ENCODE measurements around the gene CCDC159.
"Not testable (repeated sequence)": the region's sequence is repeated elsewhere in the genome, so short reads cannot be mapped to it uniquely, and the experiment has no call there.

Gene CCDC159

GRCh38 chr19:11373885-11374432, 27.6 kb downstream of the CCDC159 start:
- ATAC-seq (no peak), DNase-seq (no peak)
- Mint-ChIP-seq H3K4me1 (peaks cover 29% of the 10 kb centered on the region), H3K27ac (no peak overlapping the region), H3K27me3 (no peaks in the 10 kb centered on the region), H3K4me3 (no peak overlapping the region), H3K9me3 (no peaks in the 10 kb centered on the region)

- DNase-seq: peak; percentile 98 to 99
- Mint-ChIP-seq H3K4me3 (no peak within 1 kb of the TSS), H3K9me3 (no peaks in the 10 kb centered on the region), H3K27ac (no peak within 1 kb of the TSS), H3K4me1 (peaks cover 31% of the 10 kb centered on the region), H3K27me3 (no peaks in the 10 kb centered on the region)
- peak; percentile 94 for ATAC-seq
Measured at GRCh38 chr19:11374433-11375142, 28.3 kb downstream of the CCDC159 start, which contains the start of gene SWSAP1. TSS of gene SWSAP1 (plus strand) at chr19:11374666. CDS start at chr19:11374681, 15 bp downstream.

GRCh38 chr19:11375143-11375948, 29.0 kb downstream of the CCDC159 start:
- ATAC-seq (peak; percentile 70), DNase-seq (peak; percentile 70 to 85)
- peaks cover 38% of the 10 kb centered on the region for H3K4me1 Mint-ChIP-seq
- no peak overlapping the region for H3K27ac Mint-ChIP-seq
- H3K4me3 Mint-ChIP-seq: no peak overlapping the region
- H3K27me3 Mint-ChIP-seq: no peaks in the 10 kb centered on the region
- H3K9me3 Mint-ChIP-seq: no peaks in the 10 kb centered on the region

GRCh38 chr19:11377237-11377636, 30.9 kb downstream of the CCDC159 start:
- Mint-ChIP-seq H3K4me1 (peaks cover 48% of the 10 kb centered on the region), H3K9me3 (no peaks in the 10 kb centered on the region), H3K27ac (peak overlapping the region; percentile 89 to 93), H3K4me3 (peak overlapping the region; percentile 77 to 89), H3K27me3 (no peaks in the 10 kb centered on the region)
- peak in 1 of 2 donors; percentile 43 for DNase-seq
- no peak for ATAC-seq

- H3K27me3 Mint-ChIP-seq: peaks cover 5% of the 10 kb centered on the region
- H3K4me3 Mint-ChIP-seq: peak overlapping the region; percentile 9
- H3K9me3 Mint-ChIP-seq: no peaks in the 10 kb centered on the region
- ATAC-seq (no peak), DNase-seq (no peak)
- no peak overlapping the region for H3K27ac Mint-ChIP-seq
- peaks cover 53% of the 10 kb centered on the region for H3K4me1 Mint-ChIP-seq
Measured at GRCh38 chr19:11377756-11378155, 31.4 kb downstream of the CCDC159 start.

GRCh38 chr19:11378319-11379189, 32.2 kb downstream of the CCDC159 start:
- peak in 1 of 2 donors; percentile 39 for DNase-seq
- Mint-ChIP-seq H3K4me3 (no peak overlapping the region), H3K4me1 (peaks cover 61% of the 10 kb centered on the region), H3K27ac (peak overlapping the region in 1 of 2 donors; percentile 19), H3K9me3 (no peaks in the 10 kb centered on the region), H3K27me3 (peaks cover 13% of the 10 kb centered on the region)
- no peak for ATAC-seq

- peaks cover 65% of the 10 kb centered on the region for H3K4me1 Mint-ChIP-seq
- not testable (repeated sequence) for H3K9me3 Mint-ChIP-seq, H3K4me3 Mint-ChIP-seq, DNase-seq, ATAC-seq, H3K27ac Mint-ChIP-seq
- peaks cover 21% of the 10 kb centered on the region for H3K27me3 Mint-ChIP-seq
Measured at GRCh38 chr19:11379269-11379845, 33.0 kb downstream of the CCDC159 start.

- DNase-seq (no peak), ATAC-seq (no peak)
- peaks cover 65% of the 10 kb centered on the region for H3K4me1 Mint-ChIP-seq
- peaks cover 26% of the 10 kb centered on the region for H3K27me3 Mint-ChIP-seq
- no peaks in the 10 kb centered on the region for H3K9me3 Mint-ChIP-seq
- H3K27ac Mint-ChIP-seq: peak overlapping the region; percentile 97 to 99
- H3K4me3 Mint-ChIP-seq: peak overlapping the region; percentile 81 to 87
Measured at GRCh38 chr19:11379857-11380350, 33.6 kb downstream of the CCDC159 start.

GRCh38 chr19:11380653-11381537, 34.6 kb downstream of the CCDC159 start:
- peaks cover 60% of the 10 kb centered on the region for H3K4me1 Mint-ChIP-seq
- H3K4me3 Mint-ChIP-seq: peak overlapping the region; percentile 81 to 87
- ATAC-seq (peak; percentile 89), DNase-seq (peak; percentile 98 to 99)
- H3K9me3 Mint-ChIP-seq: no peaks in the 10 kb centered on the region
- H3K27me3 Mint-ChIP-seq: peaks cover 28% of the 10 kb centered on the region
- peak overlapping the region; percentile 97 to 99 for H3K27ac Mint-ChIP-seq

GRCh38 chr19:11382898-11383705, 36.8 kb downstream of the CCDC159 start:
- peaks cover 52% of the 10 kb centered on the region for H3K4me1 Mint-ChIP-seq
- peak overlapping the region; percentile 76 to 81 for H3K4me3 Mint-ChIP-seq
- peak overlapping the region; percentile 61 to 87 for H3K27ac Mint-ChIP-seq
- H3K27me3 Mint-ChIP-seq: peaks cover 28% of the 10 kb centered on the region
- no peaks in the 10 kb centered on the region for H3K9me3 Mint-ChIP-seq
- ATAC-seq (no peak), DNase-seq (peak; percentile 61 to 65)

GRCh38 chr19:11383706-11384048, 37.4 kb downstream of the CCDC159 start:
- ATAC-seq: no peak
- Mint-ChIP-seq H3K9me3 (no peaks in the 10 kb centered on the region), H3K4me1 (peaks cover 47% of the 10 kb centered on the region), H3K27ac (no peak overlapping the region), H3K27me3 (peaks cover 28% of the 10 kb centered on the region), H3K4me3 (peak overlapping the region; percentile 59 to 76)
- DNase-seq: no peak

GRCh38 chr19:11384778-11385129, 38.4 kb downstream of the CCDC159 start:
- no peaks in the 10 kb centered on the region for H3K9me3 Mint-ChIP-seq
- ATAC-seq (no peak), DNase-seq (no peak)
- H3K27me3 Mint-ChIP-seq: peaks cover 28% of the 10 kb centered on the region
- H3K4me1 Mint-ChIP-seq: peaks cover 41% of the 10 kb centered on the region
- no peak overlapping the region for H3K4me3 Mint-ChIP-seq
- H3K27ac Mint-ChIP-seq: peak overlapping the region in 1 of 2 donors; percentile 12

All from stimulated activated naive CD8-positive, alpha-beta T cell treated with anti-CD3 and anti-CD28 coated beads, Interleukin-15, amount 100 ng/mL, for 72 hours (primary cell).